Measurements from ENCODE around the gene C1orf159. TPM values are rescaled to one million over a fixed set of nuclear protein-coding genes. Genes with fewer than 3 reads are reported as not detected.

The C1orf159 gene
- total and polyA plus RNA-seq, 3 donors from 2014 or later: 40.7 to 68.3 (median 50.7) TPM

GRCh38 chr1:1092149-1092855 lies 23.6 kb downstream of the C1orf159 start:
- intact Hi-C loops (cut with DNase I; ENCODE audit: low total_unique reads): no loop called here
- Histone ChIP-seq H3K9me3 (no peaks in the 10 kb centered on the region), H3K4me3 (no peak overlapping the region), H3K4me1 (no peaks in the 10 kb centered on the region), H3K27me3 (no peaks in the 10 kb centered on the region), H3K36me3 (ENCODE audit: low read depth, missing control alignments) (no peaks in the 10 kb centered on the region), H3K27ac (no peak overlapping the region)
- 95 to 97% methylated on average over 10 to 24 of the region's 28 CpGs for WGBS, 2 donors
- TF ChIP-seq CTCF (IDR thresholded peaks at IDR 0.05): no peak
- TF ChIP-seq POLR2A (IDR thresholded peaks at IDR 0.05): no peak
- DNase-seq: no peak

GRCh38 chr1:1091344-1092148 lies 24.3 kb downstream of the C1orf159 start:
- Histone ChIP-seq H3K4me3 (no peak overlapping the region), H3K27me3 (no peaks in the 10 kb centered on the region), H3K9me3 (no peaks in the 10 kb centered on the region), H3K4me1 (no peaks in the 10 kb centered on the region), H3K27ac (no peak overlapping the region), H3K36me3 (ENCODE audit: low read depth, missing control alignments) (no peaks in the 10 kb centered on the region)
- no peak for TF ChIP-seq CTCF (IDR thresholded peaks at IDR 0.05)
- TF ChIP-seq POLR2A (IDR thresholded peaks at IDR 0.05): no peak
- 72 to 78% methylated on average over 22 to 28 of the region's 28 CpGs for WGBS, 2 donors
- intact Hi-C loops (cut with DNase I; ENCODE audit: low total_unique reads): no loop called here
- DNase-seq: peak; percentile 50

DNA sequence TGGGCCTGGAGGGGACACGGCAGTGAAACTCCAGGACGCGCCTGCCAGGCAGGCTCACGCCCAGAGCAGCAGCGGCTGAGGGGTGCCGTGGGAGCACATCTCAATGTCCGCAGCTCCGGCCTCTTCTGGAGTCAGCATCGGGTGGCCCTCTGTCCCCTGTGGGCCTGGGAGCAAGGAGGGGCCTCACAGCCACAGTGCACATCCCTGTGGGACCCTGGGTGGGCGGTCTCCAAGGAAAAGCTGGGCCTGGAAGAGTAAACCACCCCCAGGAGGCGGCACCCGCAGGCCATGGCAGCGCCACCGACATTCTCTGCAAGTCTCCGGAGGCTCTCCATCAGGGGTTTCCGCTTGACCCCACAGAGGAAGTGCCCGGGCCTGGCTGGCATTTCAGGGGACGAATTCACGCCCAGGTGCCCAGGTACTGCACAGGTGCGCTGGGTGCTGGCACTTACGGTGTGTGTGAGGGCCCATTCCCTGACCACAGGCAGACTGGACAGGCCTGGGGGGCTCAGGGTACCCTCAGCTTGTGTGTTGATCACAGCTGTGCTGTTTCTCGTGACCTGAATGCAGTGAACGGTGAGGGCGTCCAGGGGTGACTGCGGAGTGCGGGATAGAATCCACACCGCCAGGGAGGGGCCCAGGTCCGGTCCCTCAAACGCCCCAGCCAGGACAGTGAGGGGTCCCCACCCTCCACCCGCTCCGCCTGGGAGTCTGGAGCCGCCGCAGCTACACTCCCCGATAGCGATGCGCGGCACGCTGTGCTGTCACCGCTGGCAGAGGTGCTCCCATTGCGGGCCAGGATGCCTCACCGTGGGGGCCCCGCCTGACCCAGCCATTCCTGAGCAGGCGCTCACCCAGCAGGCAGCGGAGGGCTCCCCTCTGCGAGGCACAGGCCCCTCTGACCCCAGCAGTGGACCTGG lies 25.2 kb downstream of the C1orf159 start:
- no peaks in the 10 kb centered on the region for H3K9me3 ChIP-seq
- H3K36me3 ChIP-seq (ENCODE audit: low read depth, missing control alignments): no peaks in the 10 kb centered on the region
- DNase-seq: no peak
- no peak overlapping the region for H3K27ac ChIP-seq
- no peak overlapping the region for H3K4me3 ChIP-seq
- no peaks in the 10 kb centered on the region for H3K27me3 ChIP-seq
- intact Hi-C loops (cut with DNase I; ENCODE audit: low total_unique reads): no loop called here
- H3K4me1 ChIP-seq: no peaks in the 10 kb centered on the region
- TF ChIP-seq POLR2A (IDR thresholded peaks at IDR 0.05): no peak
- no peak for TF ChIP-seq CTCF (IDR thresholded peaks at IDR 0.05)
- 89 to 95% methylated on average over 7 to 45 of the region's 45 CpGs for WGBS, 2 donors

- TF ChIP-seq POLR2A (IDR thresholded peaks at IDR 0.05) (no peak), CTCF (IDR thresholded peaks at IDR 0.05) (no peak)
- Histone ChIP-seq H3K4me1 (no peaks in the 10 kb centered on the region), H3K4me3 (no peak overlapping the region), H3K36me3 (ENCODE audit: low read depth, missing control alignments) (no peaks in the 10 kb centered on the region), H3K27me3 (no peaks in the 10 kb centered on the region), H3K9me3 (no peaks in the 10 kb centered on the region), H3K27ac (no peak overlapping the region)
- intact Hi-C loops (cut with DNase I; ENCODE audit: low total_unique reads): no loop called here
- no peak for DNase-seq
- WGBS, 2 donors: 87 to 88% methylated on average over 6 to 22 of the region's 22 CpGs
Observed at GRCh38 chr1:1089731-1090423, 26.0 kb downstream of the C1orf159 start.

Data from testis (tissue), 3 donors.